ENCODE measurements around the gene PSMA3.

DNA sequence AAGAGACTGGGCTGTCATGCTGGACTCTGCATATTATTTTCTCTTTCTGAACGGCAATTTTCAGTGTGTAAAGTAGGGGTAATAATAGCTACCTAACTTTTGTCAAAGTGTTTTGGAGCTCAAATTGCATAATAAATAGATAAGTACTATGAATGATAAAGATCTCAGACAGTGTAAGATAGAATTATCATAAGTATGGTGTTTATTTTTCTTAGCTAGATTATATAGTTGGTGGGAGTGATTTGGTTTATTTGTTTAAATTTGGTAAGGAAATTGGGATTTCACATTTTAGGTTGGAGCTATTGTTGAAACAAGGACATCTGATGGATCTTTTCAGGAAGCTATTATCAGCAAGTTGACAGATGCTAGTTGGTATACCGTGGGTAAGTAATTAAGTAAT is 61.1 kb downstream of the PSMA3 start:
- no peak for TF ChIP-seq ZNF274 (IDR thresholded peaks at IDR 0.05; ENCODE audit: borderline replicate concordance, extremely low read depth, low read length)
- no peak for TF ChIP-seq POLR2A (IDR thresholded peaks at IDR 0.05; ENCODE audit: control extremely low read depth in 1 of 2, low read depth in 2 of 2, low read length in 2 of 2)
- TF ChIP-seq, protein P1, sequence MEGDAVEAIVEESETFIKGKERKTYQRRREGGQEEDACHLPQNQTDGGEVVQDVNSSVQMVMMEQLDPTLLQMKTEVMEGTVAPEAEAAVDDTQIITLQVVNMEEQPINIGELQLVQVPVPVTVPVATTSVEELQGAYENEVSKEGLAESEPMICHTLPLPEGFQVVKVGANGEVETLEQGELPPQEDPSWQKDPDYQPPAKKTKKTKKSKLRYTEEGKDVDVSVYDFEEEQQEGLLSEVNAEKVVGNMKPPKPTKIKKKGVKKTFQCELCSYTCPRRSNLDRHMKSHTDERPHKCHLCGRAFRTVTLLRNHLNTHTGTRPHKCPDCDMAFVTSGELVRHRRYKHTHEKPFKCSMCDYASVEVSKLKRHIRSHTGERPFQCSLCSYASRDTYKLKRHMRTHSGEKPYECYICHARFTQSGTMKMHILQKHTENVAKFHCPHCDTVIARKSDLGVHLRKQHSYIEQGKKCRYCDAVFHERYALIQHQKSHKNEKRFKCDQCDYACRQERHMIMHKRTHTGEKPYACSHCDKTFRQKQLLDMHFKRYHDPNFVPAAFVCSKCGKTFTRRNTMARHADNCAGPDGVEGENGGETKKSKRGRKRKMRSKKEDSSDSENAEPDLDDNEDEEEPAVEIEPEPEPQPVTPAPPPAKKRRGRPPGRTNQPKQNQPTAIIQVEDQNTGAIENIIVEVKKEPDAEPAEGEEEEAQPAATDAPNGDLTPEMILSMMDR (IDR thresholded peaks at IDR 0.05; ENCODE audit: control extremely low read depth in 1 of 3, insufficient read depth in 1 of 3, low read depth in 1 of 3, low read length in 3 of 3) = no peak
- TF ChIP-seq CBX5 (IDR thresholded peaks at IDR 0.05; ENCODE audit: low read depth, low read length) = no peak
- TF ChIP-seq YY1 (IDR thresholded peaks at IDR 0.05; ENCODE audit: low read depth, low read length) = no peak
- no peak for TF ChIP-seq POLR2AphosphoS5 (IDR thresholded peaks at IDR 0.05; ENCODE audit: low read depth, low read length)
